DND-41 (cell line): ENCODE data around the gene MZT2A.
"Not testable (repeated sequence)": the region's sequence is repeated elsewhere in the genome, so short reads cannot be mapped to it uniquely, and the experiment has no call there.

Experiments used
- ATAC-seq: fragments of 200-7000 bp; cut with Tn5 transposase; 3 replicates; pipeline ENCODE4 v1.9.1; 2021; ENCODE audit warnings: low read depth; ENCODE audit not compliant: insufficient read depth
- DNase-seq: peaks from one replicate; pipeline ENCODE4 v3.0.0-alpha.2; 2020
- H2AFZ ChIP-seq: 2 replicates; pipeline ENCODE4 v1.6.0; 2012; ENCODE audit warnings: low read depth, low read length
- H3K27ac ChIP-seq: 2 replicates; pipeline ENCODE4 v1.5.1; 2012; ENCODE audit warnings: low read length, inconsistent platforms
- H3K27me3 ChIP-seq: fragments of 200-600 bp; sonication (generic); 2 replicates; pipeline ENCODE4 v1.6.0; 2012; ENCODE audit warnings: low read length, mild to moderate bottlenecking, inconsistent platforms; ENCODE audit not compliant: insufficient read depth, poor library complexity
- H3K36me3 ChIP-seq: 2 replicates; pipeline ENCODE4 v1.5.1; 2012; ENCODE audit warnings: low read length, inconsistent platforms; ENCODE audit not compliant: insufficient read depth
- H3K4me1 ChIP-seq: 2 replicates; pipeline ENCODE4 v1.5.1; 2012; ENCODE audit warnings: mild to moderate bottlenecking, low read length; ENCODE audit not compliant: insufficient read depth
- H3K4me2 ChIP-seq: 2 replicates; pipeline ENCODE4 v1.6.0; 2012; ENCODE audit warnings: mild to moderate bottlenecking, moderate library complexity, low read length, inconsistent platforms; ENCODE audit not compliant: insufficient read depth
- H3K4me3 ChIP-seq, 2 experiments: fragments of 200-600 bp in 1 of 2; shearing (Covaris generic) in 1 of 2; 2 replicates each; pipeline ENCODE4 v1.5.1; 2012 to 2016; ENCODE audit warnings: inconsistent platforms in 2 of 2, low read length in 2 of 2, mild to moderate bottlenecking in 2 of 2, low read depth in 1 of 2, moderate library complexity in 1 of 2
- H3K79me2 ChIP-seq: 2 replicates; pipeline ENCODE4 v1.6.0; 2012; ENCODE audit warnings: low read length, inconsistent platforms; ENCODE audit not compliant: insufficient read depth
- H3K9ac ChIP-seq: 2 replicates; pipeline ENCODE4 v1.6.0; 2012; ENCODE audit warnings: low read depth, mild to moderate bottlenecking, inconsistent platforms, low read length, moderate library complexity
- H3K9me3 ChIP-seq: 2 replicates; pipeline ENCODE4 v1.5.1; 2012; ENCODE audit warnings: low read length, moderate library complexity, mild to moderate bottlenecking, inconsistent platforms; ENCODE audit not compliant: insufficient read depth, severe bottlenecking
- H4K20me1 ChIP-seq: 2 replicates; pipeline ENCODE4 v1.6.0; 2012; ENCODE audit warnings: low read length; ENCODE audit not compliant: insufficient read depth
- CTCF ChIP-seq: IDR thresholded peaks from 2 replicates; pipeline ENCODE4 v1.5.1; 2012; ENCODE audit warnings: borderline replicate concordance, low read length, moderate library complexity, mild to moderate bottlenecking; ENCODE audit not compliant: poor library complexity, severe bottlenecking; ENCODE audit errors: extremely low read depth
- EZH2 ChIP-seq: IDR thresholded peaks from 3 replicates; pipeline ENCODE4 v1.6.1; 2012; ENCODE audit warnings: borderline replicate concordance, low read depth, mild to moderate bottlenecking, moderate library complexity, low read length, inconsistent platforms; ENCODE audit not compliant: severe bottlenecking

Gene MZT2A

GRCh38 chr2:131509615-131510014 is 17.4 kb upstream of the MZT2A start:
- no peaks in the 10 kb centered on the region for H3K9me3 ChIP-seq
- ATAC-seq (no peak), DNase-seq (no peak)
- H3K36me3 ChIP-seq: peaks cover 70% of the 10 kb centered on the region
- H3K4me2 ChIP-seq: no peak overlapping the region
- H3K79me2 ChIP-seq: no peaks in the 10 kb centered on the region
- no peak overlapping the region for H3K9ac ChIP-seq
- no peak overlapping the region for H3K4me3 ChIP-seq
- no peaks in the 10 kb centered on the region for H3K27me3 ChIP-seq
- no peak overlapping the region for H3K27ac ChIP-seq
- no peak for TF ChIP-seq EZH2
- TF ChIP-seq CTCF: no peak
- no peaks in the 10 kb centered on the region for H3K4me1 ChIP-seq
- peaks cover 6% of the 10 kb centered on the region; the same call in 1 of the 2 replicates for H4K20me1 ChIP-seq
- no peak overlapping the region for H2AFZ ChIP-seq

- H3K4me1 ChIP-seq, H3K4me2 ChIP-seq, H3K27me3 ChIP-seq, H3K9ac ChIP-seq, H3K9me3 ChIP-seq, H3K27ac ChIP-seq, H3K4me3 ChIP-seq, DNase-seq, H2AFZ ChIP-seq: not testable (repeated sequence)
- Histone ChIP-seq H4K20me1 (peaks cover 12% of the 10 kb centered on the region), H3K79me2 (peaks cover 13% of the 10 kb centered on the region), H3K36me3 (peaks cover 87% of the 10 kb centered on the region)
- ATAC-seq: peak; percentile 55; the same call in 1 of the 3 replicates
Measured at GRCh38 chr2:131504082-131504750, 12.0 kb upstream of the MZT2A start.

- peaks cover 18% of the 10 kb centered on the region for H3K79me2 ChIP-seq
- ATAC-seq, H3K9me3 ChIP-seq, H3K4me2 ChIP-seq, H3K27ac ChIP-seq, H3K4me3 ChIP-seq, H3K27me3 ChIP-seq, H3K9ac ChIP-seq, H2AFZ ChIP-seq, DNase-seq, H3K4me1 ChIP-seq: not testable (repeated sequence)
- H3K36me3 ChIP-seq: peaks cover 87% of the 10 kb centered on the region
- H4K20me1 ChIP-seq: peaks cover 12% of the 10 kb centered on the region
Measured at GRCh38 chr2:131503587-131503986, 11.4 kb upstream of the MZT2A start.

- not testable (repeated sequence) for H3K4me2 ChIP-seq, DNase-seq, H3K4me3 ChIP-seq, H3K27ac ChIP-seq, H3K27me3 ChIP-seq, H2AFZ ChIP-seq, H3K9ac ChIP-seq, ATAC-seq, H3K9me3 ChIP-seq
- H3K79me2 ChIP-seq: peaks cover 68% of the 10 kb centered on the region
- peaks cover 55% of the 10 kb centered on the region for H3K36me3 ChIP-seq
- H3K4me1 ChIP-seq: peaks cover 27% of the 10 kb centered on the region
- peaks cover 52% of the 10 kb centered on the region for H4K20me1 ChIP-seq
Measured at GRCh38 chr2:131498321-131498973, 6.2 kb upstream of the MZT2A start.

- not testable (repeated sequence) for DNase-seq, ATAC-seq, H3K9ac ChIP-seq, H3K4me3 ChIP-seq, H3K27me3 ChIP-seq, H3K9me3 ChIP-seq, H3K27ac ChIP-seq, H2AFZ ChIP-seq
- Histone ChIP-seq H3K4me1 (peaks cover 34% of the 10 kb centered on the region), H4K20me1 (peaks cover 49% of the 10 kb centered on the region), H3K36me3 (peaks cover 38% of the 10 kb centered on the region), H3K4me2 (peak overlapping the region; percentile 87), H3K79me2 (peaks cover 89% of the 10 kb centered on the region)
Measured at GRCh38 chr2:131495506-131495905, 3.3 kb upstream of the MZT2A start.
